DMS79 treated with DMSO at 0.1 percent for 48 hours (cell line): ENCODE results near the gene SEMA3A.
"Not testable (repeated sequence)": the region's sequence is repeated elsewhere in the genome, so short reads cannot be mapped to it uniquely, and the experiment has no call there.

Experiments
- DNase-seq: peaks from one replicate; lab custom pipeline; 2025; lab: John Stamatoyannopoulos, UW

SEMA3A gene

DNA sequence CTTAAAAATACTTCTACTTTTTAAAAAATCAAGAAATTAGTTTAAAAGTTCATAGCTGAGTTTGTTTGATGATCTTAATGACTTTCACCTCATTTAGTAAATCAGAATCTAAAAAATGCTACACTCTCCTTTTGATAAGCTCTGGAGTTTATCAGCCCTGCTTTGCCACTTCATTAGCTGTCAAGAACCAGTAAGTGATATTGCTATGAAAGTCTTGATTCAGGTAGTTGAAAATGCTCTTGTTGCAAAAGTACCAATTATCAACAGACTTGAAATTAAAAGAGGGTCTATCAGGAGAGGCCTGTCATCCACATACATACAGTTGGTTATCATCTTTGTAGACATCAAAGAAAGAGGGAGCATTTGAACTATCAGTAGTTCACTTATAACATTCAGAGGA is 41.6 kb downstream of the SEMA3A start:
- no peak for DNase-seq

DNA sequence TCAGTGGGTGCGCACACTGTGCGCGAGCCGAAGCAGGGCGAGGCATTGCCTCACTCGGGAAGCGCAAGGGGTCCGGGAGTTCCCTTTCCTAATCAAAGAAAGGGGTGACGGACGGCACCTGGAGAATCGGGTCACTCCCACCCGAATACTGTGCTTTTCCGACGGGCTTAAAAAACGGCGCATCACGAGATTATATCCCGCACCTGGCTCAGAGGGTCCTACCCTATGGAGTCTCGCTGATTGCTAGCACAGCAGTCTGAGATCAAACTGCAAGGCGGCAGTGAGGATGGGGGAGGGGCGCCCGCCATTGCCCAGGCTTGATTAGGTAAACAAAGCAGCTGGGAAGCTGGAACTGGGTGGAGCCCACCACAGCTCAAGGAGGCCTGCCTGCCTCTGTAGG is 44.2 kb downstream of the SEMA3A start:
- not testable (repeated sequence) for DNase-seq

DNA sequence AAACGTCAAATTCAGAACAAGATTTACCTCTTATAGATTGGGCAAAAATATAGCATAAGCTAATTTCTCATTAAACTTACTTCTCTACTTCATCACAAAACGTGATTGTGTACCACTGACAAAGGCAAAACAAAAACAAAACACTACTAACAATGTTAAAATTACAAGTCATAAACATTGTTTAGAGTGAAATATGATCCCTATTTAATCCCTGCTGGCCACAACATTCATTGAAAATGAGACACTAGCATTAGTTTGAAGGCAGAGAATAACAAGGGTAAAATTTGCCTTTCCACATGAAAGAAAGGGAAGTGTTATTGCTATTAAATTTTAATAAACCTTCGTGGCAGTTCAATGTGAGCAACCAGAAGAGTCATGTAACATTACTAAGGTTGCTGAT is 45.0 kb downstream of the SEMA3A start:
- DNase-seq: no peak

DNA sequence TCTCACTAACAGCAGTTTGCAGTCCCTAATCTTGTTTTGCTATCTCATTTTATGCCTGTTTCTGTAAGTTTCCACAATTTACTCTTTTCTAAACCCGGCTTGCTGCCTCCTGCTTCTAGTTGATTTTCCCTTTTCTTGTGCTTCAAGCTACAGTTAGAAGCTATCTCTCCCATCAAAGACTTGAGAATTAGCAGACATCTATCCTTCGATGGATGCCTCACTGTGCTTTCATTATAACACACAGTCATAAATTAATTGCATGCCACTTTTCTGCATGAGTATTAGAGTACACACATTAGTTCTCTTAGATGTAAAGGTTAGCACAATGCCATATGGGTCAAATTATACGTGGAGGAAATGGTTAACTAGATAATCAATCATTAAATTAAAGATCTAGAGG is 48.7 kb downstream of the SEMA3A start:
- DNase-seq: no peak

DNA sequence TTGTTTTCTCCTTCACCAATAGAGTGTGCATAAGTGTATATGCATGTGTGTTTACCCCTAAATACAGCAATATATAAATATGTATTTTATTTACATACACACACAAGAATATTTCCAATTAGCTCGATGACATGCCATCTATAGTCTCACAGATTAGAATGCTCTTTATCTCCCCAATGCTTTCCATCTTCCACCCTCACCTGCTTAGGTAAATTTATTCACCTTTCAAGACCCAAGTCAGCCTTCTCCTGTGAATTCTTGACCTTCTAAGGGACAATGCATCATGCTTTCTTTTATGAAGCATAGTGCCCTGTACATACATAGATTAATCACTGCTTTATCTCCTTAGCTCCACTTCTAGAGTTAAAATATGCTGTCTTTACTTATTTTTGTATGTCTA is 49.7 kb downstream of the SEMA3A start:
- no peak for DNase-seq

DNA sequence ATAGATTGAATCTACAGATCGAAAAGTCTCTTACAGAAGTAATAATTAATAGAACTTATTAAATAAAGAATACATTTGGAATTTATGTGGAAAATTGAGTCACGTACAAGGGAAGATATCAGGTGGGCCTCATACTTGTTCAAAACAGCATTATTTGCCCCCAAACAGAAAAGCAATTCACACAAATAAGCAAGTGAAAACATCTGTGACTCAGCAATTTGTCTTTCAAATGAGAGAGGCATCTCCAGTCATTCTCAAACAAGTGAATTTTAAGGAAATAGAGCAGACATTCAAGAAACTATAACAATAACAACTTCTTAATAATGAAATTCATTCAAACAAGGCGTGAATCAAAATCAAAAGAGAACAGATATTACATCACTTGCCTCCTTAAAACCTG is 50.1 kb downstream of the SEMA3A start:
- DNase-seq: no peak

DNA sequence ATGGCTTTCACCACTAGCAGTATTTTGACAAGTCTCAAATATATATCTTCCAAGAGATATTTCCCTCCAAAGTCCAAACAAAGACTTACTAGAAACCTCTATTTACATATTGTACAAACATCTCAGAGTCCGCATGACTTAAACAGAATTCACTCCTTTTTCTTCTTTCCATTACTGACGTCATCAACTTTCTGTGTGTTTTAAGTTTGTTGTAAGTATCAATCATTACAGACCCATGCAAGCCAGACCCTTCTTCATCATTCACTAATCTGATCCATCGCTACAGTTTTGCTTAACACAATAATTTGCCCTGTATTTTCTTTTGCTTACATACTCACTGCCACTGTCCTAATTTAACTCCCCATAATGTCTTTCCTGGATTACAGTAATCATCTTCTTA is 51.9 kb downstream of the SEMA3A start:
- no peak for DNase-seq

DNA sequence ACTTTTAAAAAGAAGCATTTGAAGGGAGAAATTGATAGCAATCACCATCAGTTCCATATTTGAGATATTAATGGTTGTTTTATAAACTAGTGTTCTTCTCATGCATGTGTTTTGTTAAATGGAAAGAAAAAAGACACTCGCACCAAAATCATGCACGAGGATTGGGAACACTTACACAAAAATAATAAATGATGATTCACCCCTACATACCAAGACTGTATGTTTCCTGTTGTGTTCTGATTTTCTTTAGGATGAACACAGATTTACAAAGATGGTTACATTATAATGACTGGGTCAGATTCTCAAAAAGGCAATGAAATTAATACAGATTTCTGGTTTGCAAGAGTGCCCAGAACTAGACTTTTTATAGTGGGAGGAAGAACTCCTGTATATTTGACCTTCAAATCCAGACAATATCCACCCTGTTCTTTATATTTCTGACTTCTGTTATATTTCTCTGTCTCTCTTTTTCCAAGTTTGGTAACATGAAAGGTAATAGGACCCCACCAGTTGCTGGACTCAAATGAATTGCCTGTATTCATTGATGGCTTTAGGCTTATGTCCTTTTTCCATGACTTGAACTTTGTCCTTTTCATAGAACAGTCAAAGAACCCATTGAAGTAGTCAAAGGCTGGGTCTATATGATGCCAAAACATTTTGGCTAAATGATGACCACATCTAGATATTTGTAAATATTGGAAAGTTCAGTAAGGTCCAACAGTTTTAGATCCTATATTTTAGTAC is 54.4 kb downstream of the SEMA3A start:
- no peak for DNase-seq

DNA sequence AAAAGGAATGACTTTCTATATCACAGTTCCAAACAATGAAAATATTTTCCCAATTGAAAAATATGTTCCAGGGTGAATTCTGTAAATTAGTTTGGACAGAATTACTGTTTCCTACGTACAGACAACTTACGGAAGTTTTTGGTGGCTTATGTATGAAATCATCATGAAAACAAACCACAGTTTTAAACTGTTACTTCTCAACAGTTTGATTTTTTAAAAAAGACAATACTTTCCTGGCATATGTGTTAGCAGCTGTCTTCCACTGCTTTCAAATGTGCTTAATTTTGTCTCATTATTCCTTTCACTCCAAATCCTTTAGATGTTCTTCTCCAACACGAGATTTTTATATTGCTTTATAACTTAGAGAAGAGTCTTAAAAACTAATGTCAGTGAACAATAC is 56.2 kb downstream of the SEMA3A start:
- DNase-seq: no peak

DNA sequence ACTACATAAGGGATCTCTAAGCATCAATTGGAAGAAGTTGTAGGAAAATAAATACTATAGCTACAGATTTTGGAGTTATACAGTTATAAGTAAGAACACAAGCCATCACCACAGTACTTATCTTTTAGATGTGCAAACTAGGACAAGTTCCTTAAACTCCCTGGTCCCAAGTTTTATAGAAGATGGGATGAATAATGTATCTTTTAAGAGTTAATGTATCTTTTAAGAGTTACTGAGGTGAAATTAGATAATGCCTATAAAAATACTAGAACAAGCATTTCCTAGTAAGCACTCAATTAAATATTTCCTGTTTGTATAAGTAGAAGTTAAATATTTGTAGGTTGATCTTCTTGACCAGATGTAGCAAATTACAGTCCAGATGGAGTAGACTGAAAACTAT is 56.8 kb downstream of the SEMA3A start:
- DNase-seq: no peak

DNA sequence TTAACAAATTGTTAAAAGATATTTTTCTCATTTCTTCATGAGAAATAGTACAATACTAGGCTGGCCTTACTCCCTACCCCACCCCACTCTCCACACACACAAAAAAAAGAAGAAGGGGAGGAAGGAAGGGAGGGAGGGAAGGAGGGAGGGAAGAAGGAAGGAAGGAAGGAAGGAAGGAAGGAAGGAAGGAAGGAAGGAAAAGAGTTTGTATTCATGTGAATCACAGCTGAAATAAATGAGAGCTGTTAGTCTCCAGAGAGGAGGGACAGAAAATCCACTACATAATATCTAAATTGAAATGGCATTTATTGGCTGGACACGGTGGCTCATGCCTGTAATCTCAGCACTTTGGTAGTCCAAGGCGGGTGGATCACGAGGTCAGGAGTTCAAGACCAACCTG is 57.8 kb downstream of the SEMA3A start:
- DNase-seq: no peak

DNA sequence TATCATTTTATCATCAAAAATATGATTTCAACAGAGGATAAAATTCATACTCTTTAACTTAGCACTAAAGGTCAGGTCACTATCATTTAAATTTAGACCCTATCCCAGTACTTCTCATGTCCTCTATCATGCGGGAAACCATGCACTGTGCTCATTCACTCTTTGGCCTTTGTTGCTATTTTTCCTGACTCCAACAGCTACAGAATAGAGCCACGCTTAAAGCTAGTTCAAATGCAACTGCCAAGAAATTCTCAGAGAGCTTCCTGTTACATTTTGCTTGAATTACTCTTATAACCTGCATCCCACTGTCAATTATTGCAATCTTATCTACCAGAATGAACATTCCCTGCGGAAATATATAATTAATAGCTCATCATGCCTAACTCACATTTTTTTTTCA is 58.3 kb downstream of the SEMA3A start:
- DNase-seq: no peak

DNA sequence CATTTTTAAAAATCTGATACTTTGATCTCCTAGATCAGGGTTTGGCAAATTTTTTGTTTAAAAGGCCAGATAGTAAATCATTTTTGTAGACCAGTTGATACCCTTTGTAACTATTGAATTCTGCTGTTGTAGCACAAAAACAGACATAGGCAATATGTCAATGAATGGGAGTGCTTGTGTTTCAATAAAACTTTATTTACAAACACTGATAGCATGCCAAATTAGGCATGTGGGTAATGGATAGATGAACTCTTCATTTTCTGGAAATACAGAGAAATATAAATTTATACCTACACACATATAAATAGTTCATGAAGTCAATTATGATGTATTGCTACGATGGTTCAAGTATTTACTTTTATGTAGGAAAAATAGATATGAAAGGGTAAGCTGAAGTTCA is 60.4 kb downstream of the SEMA3A start:
- no peak for DNase-seq

DNA sequence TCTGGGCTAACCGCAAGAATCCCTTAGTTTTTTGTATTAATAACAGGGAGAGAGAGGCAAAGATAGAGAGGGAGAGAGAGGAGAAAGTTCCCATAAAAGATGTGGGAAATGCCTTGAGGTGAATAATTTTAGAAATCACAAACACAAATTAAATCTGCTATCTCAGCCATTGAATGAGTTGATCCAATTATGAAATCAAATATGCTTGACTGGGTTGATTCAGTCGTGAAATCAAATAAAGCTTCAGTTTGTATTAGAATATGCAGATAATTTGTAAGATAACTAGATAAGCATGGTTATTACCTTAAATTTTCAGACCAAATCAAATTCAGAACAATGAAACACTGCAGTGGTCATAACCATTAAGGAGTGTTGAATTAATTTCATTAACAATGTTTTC is 68.9 kb downstream of the SEMA3A start:
- no peak for DNase-seq

DNA sequence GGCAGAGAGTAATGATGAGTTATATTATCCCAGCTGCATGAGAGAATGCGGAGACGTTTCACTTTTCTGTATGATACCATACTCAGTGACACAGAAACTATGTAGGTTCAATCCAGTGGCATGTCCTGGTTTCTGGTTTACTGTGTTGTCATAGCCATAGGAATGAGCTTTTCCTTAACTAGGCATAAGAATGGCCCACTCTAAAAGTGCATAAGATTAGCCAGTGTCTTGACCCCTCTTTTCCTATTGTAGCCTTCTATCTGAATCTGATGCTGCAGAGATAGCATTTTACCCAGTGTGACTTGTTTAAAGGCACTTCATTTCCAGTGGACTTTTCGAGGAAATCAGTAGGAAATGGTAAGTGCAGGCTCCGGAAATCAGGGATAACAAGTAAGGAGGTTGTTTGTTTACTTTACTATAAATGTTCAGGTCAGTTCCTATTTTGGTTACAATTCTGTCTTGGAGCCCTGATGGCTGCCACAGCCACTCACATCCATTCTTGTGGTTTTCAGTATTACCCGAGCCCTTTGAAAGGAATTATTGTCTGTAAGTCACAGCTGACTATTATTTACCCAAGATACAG is 70.5 kb downstream of the SEMA3A start:
- DNase-seq: no peak

DNA sequence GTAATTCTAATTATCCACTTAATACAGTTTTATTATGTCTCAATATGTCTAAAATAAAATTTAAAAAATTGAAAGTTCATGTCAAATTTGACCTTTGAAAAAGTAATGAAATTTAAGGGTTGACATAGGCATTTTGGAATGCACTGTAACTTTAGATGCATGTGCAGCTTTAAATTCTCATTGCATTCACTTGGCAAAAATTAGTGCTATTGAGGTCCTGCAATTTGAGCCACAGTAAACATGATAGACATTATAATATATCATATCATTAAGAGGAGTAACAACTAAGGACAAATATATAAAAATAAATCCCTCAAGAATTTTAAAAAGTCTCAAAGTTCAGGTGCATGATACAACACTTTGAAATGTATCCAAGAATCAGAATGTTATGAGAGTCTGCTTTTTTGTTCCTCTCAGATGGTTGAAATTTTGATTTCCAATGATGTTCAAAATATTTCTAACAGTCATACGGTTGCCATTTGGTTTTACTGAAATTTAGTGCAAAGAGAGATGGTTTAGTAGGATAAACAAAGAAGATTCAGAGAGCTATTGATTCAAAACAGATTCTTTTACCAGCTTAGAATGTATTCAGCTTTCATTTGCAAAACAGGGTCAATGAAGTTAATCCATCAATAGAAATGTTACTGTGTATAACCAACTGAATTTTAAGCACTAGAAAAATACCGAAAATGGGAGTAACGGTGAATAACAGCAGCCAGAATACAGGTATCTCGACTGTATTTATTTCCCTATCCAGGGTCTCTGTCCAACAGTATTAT is 71.8 kb downstream of the SEMA3A start:
- no peak for DNase-seq

DNA sequence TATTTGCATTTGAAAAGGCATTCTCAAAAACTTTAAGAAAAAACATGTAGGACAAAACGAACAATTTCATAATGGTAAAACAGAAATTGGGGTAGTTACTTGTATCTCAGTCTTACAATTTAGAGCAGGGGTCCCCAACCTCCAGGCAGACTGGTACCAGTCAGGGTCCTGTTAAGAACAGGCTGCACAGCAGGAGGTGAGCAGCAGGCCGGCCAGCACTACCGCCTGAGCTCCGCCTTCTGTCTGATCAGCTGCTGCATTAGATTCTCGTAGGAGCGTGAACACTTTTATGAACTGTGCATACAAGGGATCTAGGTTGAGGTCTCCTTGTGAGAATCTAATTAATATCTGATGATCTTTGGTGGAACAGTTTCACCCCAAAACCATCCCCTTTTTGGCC is 77.3 kb downstream of the SEMA3A start:
- DNase-seq: no peak

DNA sequence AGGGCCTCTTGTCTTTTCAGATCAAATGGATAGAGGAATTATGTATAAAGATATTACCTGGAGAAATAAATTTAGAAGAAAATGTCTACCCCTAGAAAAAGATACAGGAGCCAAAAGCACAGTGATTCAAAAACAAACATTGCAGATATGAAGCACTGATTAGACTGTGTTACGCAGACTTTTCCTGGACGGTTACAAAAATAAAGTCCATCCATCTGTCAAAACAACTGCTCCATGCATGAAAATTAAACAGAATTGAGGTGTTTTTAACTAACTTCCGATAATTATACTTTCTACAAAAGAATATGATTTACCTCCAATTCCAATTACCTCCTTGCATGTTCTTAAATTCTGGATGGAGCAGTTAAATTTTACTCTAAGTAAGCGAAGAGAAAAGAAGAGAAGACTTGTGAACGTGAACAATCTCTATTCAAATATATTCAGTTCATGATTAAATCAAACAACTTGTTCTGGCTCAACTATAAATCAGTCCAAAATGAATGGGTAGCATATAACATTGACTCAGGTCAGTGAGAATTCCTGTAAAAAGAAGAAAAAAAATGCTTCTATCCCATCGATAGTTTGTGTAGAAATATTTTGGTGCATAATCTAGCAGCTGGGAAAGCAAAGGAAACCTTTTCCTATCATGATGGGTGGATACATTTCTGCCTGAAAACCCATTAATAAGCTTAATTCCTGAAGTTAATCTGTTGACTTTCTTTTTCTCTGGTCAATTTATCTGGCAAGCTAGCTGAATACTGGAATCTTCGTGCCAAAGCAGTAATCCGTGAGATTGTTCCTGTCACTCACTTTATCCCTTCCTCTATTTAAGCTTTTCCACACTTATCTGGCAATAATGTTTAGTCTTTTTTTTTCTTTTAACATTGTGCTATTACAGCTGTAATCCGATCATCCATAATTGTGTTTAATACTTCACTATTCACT is 80.4 kb downstream of the SEMA3A start:
- DNase-seq: no peak

DNA sequence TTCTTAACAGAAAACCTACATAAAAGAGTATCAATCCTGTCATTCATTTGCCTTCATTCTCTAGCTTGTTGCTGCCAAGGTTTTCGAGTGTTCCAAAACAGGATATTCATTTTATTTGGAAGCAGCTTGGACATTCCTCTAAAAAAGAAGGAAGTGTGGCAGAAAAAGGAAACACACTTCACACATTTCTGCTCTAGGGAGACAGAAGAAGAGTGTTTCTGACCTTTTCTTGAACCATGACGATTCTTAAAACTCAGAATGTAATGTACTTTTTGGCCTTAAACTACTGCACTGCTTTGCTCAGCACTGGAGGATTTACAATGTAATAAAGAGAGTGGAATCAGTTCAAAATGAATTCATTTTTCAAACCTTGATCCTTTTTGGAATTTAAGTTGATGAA is 81.3 kb downstream of the SEMA3A start:
- no peak for DNase-seq

DNA sequence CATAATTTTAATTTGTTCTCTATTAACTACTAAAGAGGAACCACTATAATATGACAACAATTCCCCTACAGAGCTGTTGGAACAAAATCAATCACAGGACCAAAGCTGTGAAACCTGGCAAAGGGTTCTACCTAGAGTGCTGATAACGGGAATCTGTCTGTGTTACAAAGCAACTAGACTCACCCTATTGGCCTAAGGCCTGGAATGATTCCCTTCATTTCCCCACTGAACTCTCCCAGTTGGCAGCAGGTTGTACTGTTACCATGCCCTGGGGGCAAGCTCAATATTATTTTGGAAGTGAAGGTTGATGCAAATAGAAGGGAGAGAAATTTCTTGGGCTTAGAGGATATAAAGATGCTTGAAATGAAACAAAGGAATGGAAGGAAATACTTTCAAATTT is 81.8 kb downstream of the SEMA3A start:
- no peak for DNase-seq

DNA sequence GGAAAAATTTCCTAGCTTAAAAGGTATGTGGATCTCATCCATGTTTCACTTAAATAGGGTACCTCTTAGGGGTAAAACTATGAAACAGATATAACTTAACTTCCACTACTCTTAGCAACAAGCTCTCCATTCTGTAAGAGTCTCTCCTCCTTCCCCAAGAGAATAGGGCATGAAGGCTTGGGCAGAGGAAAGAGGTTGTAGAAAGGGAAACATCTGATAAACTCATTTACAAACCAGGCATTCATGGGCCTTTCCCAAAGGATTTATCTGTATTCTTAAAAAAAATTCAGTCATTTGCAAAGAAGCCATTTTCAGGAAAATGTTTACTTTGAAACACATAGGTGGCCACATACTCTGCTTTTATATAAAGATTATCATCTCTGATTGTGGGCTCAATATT is 82.7 kb downstream of the SEMA3A start:
- no peak for DNase-seq

DNA sequence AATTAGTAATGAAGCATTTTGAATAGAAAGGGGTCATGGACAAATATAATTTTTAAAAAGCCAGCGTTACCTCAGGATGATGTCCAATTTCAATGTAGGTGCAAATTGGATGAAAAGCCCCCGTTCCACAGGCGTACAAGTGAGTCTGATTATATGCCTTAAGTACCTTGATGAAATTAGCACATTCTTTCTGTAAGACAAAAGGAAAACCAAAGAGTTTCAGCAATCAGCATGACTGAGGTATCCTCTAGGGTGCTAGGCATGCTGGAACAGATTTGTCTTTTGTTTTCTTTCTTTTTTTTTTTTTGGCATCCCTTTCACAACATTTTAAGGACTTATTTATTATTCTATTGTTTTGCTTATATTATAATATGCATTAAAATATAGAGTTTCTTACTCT is 84.2 kb downstream of the SEMA3A start:
- no peak for DNase-seq
